Ishikawa (cell line): Measurements from ENCODE around the gene C10orf53.

Experiments
- CEBPB ChIP-seq: IDR thresholded peaks from 2 replicates; pipeline ENCODE4 v1.6.1; 2012
- CREB1 ChIP-seq: IDR thresholded peaks from 2 replicates; pipeline ENCODE4 v1.6.1; 2012; ENCODE audit warnings: low read depth
- EGR1 ChIP-seq: IDR thresholded peaks from 2 replicates; pipeline ENCODE4 v1.6.1; 2012
- EP300 ChIP-seq: IDR thresholded peaks from 2 replicates; pipeline ENCODE4 v1.6.1; 2012; ENCODE audit warnings: borderline replicate concordance
- FOXM1 ChIP-seq: IDR thresholded peaks from 2 replicates; pipeline ENCODE4 v1.6.1; 2012; ENCODE audit warnings: low read depth, borderline replicate concordance
- MAX ChIP-seq: IDR thresholded peaks from 2 replicates; pipeline ENCODE4 v1.6.1; 2012
- NFIC ChIP-seq: IDR thresholded peaks from 2 replicates; pipeline ENCODE4 v1.6.1; 2012
- RAD21 ChIP-seq: IDR thresholded peaks from 2 replicates; pipeline ENCODE4 v1.6.1; 2012; ENCODE audit warnings: low read depth
- REST ChIP-seq: IDR thresholded peaks from 2 replicates; pipeline ENCODE4 v1.6.1; 2012; ENCODE audit warnings: low read depth, mild to moderate bottlenecking
- TAF1 ChIP-seq: IDR thresholded peaks from 2 replicates; pipeline ENCODE4 v1.6.1; 2012; ENCODE audit warnings: low read depth, mild to moderate bottlenecking
- TCF12 ChIP-seq: IDR thresholded peaks from 2 replicates; pipeline ENCODE4 v1.6.1; 2012; ENCODE audit warnings: low read depth
- TEAD4 ChIP-seq: IDR thresholded peaks from 2 replicates; pipeline ENCODE4 v1.6.1; 2012
- USF1 ChIP-seq: IDR thresholded peaks from 2 replicates; pipeline ENCODE4 v1.6.1; 2012
- YY1 ChIP-seq: IDR thresholded peaks from 2 replicates; pipeline ENCODE4 v1.6.1; 2012; ENCODE audit warnings: low read depth
- ZBTB7A ChIP-seq: IDR thresholded peaks from 2 replicates; pipeline ENCODE4 v1.6.1; 2012; ENCODE audit warnings: low read depth

Gene C10orf53

GRCh38 chr10:49742683-49743463, 63.4 kb downstream of the C10orf53 start:
- TF ChIP-seq TEAD4 (no peak), REST (no peak), FOXM1 (no peak), MAX (no peak), EGR1 (no peak), TCF12 (no peak), EP300 (no peak), CEBPB (no peak), NFIC (no peak)

GRCh38 chr10:49743464-49744075, 64.1 kb downstream of the C10orf53 start:
- TF ChIP-seq EP300 (no peak), CREB1 (no peak), NFIC (no peak), YY1 (no peak), USF1 (no peak), RAD21 (no peak), FOXM1 (no peak)

- TF ChIP-seq YY1 (no peak), TEAD4 (no peak), RAD21 (no peak), CREB1 (no peak), NFIC (no peak), REST (no peak), ZBTB7A (no peak), TAF1 (no peak), EP300 (no peak), USF1 (no peak), TCF12 (no peak), MAX (no peak), CEBPB (no peak)
These were observed 64.7 kb downstream of the C10orf53 start for GRCh38 chr10:49744091-49744685.

- TF ChIP-seq ZBTB7A (no peak), EGR1 (no peak), TCF12 (no peak), TAF1 (no peak), YY1 (no peak), CEBPB (no peak), TEAD4 (no peak), MAX (no peak), FOXM1 (no peak), RAD21 (no peak), NFIC (no peak), USF1 (no peak), CREB1 (no peak)
These were observed 65.6 kb downstream of the C10orf53 start for GRCh38 chr10:49744924-49745605.
